HCT116 (cell line): ENCODE data around the gene ADK.

Experiments
- ATF3 ChIP-seq: IDR thresholded peaks from 2 replicates; pipeline ENCODE4 v1.6.1; 2012
- CTCF ChIP-seq, 3 experiments: fragments of 200-600 bp in 1 of 3; sonication (generic) in 1 of 3; IDR thresholded peaks in 2 of 3; conservative IDR thresholded peaks in 1 of 3; 2 replicates each; pipeline ENCODE4 v1.5.1; 2012 to 2017; ENCODE audit warnings: low read depth in 2 of 3, low read length in 2 of 3, antibody characterized with exemption in 1 of 3, borderline replicate concordance in 1 of 3, control low read depth in 1 of 3, mild to moderate bottlenecking in 1 of 3, mixed read lengths in 1 of 3, mixed run types in 1 of 3, moderate library complexity in 1 of 3; ENCODE audit not compliant: insufficient read depth in 1 of 3
- EZH2 ChIP-seq: fragments of 200-600 bp; sonication (generic); IDR thresholded peaks from 2 replicates; pipeline ENCODE4 v1.6.1; 2017; ENCODE audit warnings: antibody characterized with exemption, mixed run types
- POLR2AphosphoS5 ChIP-seq: IDR thresholded peaks from 2 replicates; pipeline ENCODE4 v1.6.1; 2011; ENCODE audit warnings: mild to moderate bottlenecking, low read depth, low read length, moderate library complexity
- SIN3A ChIP-seq: IDR thresholded peaks from 2 replicates; pipeline ENCODE4 v1.6.1; 2012; ENCODE audit warnings: low read depth
- SP1 ChIP-seq: IDR thresholded peaks from 2 replicates; pipeline ENCODE4 v1.6.1; 2012; ENCODE audit warnings: low read depth
- ZNF274 ChIP-seq: fragments of 200-500 bp; sonication (Bioruptor generic); IDR thresholded peaks from 2 replicates; pipeline ENCODE4 v1.6.1; 2014; ENCODE audit warnings: mild to moderate bottlenecking, low read depth, low read length, inconsistent platforms

DNA sequence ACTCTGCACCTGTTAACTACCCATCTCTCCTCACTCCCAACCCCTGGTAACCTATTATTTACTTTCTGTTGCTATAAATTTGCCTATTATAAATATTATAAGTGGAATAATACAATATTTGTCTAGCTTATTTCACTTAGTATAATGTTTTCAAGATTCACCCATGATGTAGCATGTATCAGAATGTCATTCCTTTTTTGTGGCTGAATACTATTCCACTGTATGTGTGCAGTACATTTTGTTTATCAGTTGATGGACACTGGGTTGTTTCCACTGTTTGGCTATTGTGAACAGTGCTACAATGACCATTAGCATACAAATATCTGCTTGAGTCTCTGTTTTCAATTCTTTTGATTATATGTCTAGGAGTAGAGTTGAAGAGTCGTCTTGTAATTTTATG, 582.6 kb downstream of the ADK start:
- TF ChIP-seq POLR2AphosphoS5 (no peak), SIN3A (no peak), EZH2 (no peak), CTCF (IDR thresholded peaks at IDR 0.05 in 2 of 3, conservative IDR thresholded peaks at IDR 0.05 in 1 of 3; ENCODE audit: borderline replicate concordance in 1 of 3, insufficient read depth in 1 of 3, low read depth in 2 of 3, low read length in 2 of 3) (no peak), ATF3 (no peak), SP1 (no peak), ZNF274 (no peak)
